HL-60 (cell line): ENCODE results near the gene FAM81B.

Experiments used
- POLR2AphosphoS5 ChIP-seq: IDR thresholded peaks from 2 replicates; pipeline ENCODE4 v1.6.1; 2012; ENCODE audit warnings: low read depth
- TF ChIP-seq, protein P1 (sequence below): IDR thresholded peaks from one replicate; pipeline ENCODE4 v1.5.1; 2011; ENCODE audit warnings: low read length, control low read depth, inconsistent platforms; ENCODE audit not compliant: insufficient read depth
- TF ChIP-seq, protein P2 (sequence below): IDR thresholded peaks from 2 replicates; pipeline ENCODE4 v1.6.1; 2012; ENCODE audit warnings: low read depth; ENCODE audit not compliant: insufficient replicate concordance

DNA sequence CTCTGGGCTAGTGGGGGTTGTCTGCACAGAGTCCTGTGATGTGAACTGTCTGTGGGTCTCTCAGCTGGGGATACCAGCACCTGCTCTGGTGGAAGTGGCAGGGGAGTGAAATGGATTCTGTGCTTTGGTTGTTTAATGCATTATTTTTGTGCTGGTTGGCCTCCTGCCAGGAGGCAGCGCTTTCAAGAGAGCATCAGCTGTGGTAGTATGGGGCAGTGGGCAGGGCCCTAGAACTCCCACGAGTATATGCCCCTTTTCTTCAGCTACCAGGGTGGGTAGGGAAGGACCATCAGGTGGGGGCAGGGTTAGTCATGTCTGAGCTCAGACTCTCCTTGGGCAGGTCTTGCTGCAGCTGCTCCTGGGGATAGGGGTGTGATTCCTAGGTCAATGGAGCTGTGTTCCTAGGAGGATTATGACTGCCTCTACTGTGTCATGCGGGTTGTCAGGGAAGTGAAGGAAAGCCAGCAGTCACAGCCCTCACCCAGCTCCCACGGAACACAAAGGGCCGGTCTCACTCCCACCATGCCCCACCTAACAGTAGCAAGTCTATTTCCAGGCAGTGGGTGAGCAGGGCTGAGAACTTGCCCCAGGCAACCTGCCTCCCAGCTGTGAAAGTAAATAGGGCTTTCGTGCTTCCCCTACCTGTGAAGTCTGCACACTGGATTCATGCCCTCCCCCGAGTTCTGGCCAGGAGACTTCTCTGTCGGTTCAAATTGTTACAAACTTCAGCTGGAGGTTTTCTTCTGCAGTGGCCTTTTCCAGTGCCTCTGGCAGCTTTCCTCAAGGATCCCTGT is 25.7 kb upstream of the FAM81B start:
- TF ChIP-seq, protein P1, sequence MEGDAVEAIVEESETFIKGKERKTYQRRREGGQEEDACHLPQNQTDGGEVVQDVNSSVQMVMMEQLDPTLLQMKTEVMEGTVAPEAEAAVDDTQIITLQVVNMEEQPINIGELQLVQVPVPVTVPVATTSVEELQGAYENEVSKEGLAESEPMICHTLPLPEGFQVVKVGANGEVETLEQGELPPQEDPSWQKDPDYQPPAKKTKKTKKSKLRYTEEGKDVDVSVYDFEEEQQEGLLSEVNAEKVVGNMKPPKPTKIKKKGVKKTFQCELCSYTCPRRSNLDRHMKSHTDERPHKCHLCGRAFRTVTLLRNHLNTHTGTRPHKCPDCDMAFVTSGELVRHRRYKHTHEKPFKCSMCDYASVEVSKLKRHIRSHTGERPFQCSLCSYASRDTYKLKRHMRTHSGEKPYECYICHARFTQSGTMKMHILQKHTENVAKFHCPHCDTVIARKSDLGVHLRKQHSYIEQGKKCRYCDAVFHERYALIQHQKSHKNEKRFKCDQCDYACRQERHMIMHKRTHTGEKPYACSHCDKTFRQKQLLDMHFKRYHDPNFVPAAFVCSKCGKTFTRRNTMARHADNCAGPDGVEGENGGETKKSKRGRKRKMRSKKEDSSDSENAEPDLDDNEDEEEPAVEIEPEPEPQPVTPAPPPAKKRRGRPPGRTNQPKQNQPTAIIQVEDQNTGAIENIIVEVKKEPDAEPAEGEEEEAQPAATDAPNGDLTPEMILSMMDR = no peak
- TF ChIP-seq, protein P2, sequence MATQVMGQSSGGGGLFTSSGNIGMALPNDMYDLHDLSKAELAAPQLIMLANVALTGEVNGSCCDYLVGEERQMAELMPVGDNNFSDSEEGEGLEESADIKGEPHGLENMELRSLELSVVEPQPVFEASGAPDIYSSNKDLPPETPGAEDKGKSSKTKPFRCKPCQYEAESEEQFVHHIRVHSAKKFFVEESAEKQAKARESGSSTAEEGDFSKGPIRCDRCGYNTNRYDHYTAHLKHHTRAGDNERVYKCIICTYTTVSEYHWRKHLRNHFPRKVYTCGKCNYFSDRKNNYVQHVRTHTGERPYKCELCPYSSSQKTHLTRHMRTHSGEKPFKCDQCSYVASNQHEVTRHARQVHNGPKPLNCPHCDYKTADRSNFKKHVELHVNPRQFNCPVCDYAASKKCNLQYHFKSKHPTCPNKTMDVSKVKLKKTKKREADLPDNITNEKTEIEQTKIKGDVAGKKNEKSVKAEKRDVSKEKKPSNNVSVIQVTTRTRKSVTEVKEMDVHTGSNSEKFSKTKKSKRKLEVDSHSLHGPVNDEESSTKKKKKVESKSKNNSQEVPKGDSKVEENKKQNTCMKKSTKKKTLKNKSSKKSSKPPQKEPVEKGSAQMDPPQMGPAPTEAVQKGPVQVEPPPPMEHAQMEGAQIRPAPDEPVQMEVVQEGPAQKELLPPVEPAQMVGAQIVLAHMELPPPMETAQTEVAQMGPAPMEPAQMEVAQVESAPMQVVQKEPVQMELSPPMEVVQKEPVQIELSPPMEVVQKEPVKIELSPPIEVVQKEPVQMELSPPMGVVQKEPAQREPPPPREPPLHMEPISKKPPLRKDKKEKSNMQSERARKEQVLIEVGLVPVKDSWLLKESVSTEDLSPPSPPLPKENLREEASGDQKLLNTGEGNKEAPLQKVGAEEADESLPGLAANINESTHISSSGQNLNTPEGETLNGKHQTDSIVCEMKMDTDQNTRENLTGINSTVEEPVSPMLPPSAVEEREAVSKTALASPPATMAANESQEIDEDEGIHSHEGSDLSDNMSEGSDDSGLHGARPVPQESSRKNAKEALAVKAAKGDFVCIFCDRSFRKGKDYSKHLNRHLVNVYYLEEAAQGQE = no peak
- no peak for TF ChIP-seq POLR2AphosphoS5
